ENCODE measurements around the gene CNTD1.

Gene CNTD1

DNA sequence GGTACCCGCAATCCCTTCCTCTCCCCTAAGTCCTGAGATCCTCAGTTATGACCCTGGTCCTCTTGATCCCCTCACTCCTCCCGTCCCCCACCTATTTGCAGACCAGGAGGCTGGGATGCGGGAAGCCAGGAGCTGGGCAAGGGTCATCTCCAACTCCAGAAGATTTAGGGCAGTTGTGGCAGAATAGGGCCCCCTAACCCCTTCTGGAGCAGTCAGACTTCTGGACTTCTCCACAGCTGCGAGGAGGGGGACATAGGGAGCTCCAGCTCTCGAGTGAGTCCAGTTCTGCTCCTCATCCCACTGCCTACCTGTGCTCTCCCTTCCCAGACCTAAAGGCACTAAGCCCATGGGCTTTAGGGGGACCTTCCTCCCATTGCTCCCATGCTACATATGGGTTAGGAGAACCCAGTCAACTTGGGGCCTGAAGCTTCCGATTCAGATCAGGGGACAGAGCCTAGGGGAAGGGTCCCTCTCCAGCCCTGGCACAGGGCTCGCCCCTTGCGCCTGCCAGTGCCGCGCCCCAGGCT is 17.0 kb upstream of the CNTD1 start:
- TF ChIP-seq FOXP2 (optimal IDR thresholded peaks at IDR 0.05; ENCODE audit: borderline replicate concordance, extremely low read depth, extremely low read length, insufficient read depth) (no peak), TAF1 (IDR thresholded peaks at IDR 0.05; ENCODE audit: borderline replicate concordance, insufficient read depth, low read length) (no peak), POLR2AphosphoS5 (IDR thresholded peaks at IDR 0.05; ENCODE audit: low read depth, low read length) (no peak), SIN3A (IDR thresholded peaks at IDR 0.05; ENCODE audit: borderline replicate concordance, insufficient read depth, low read length) (no peak)
- TF ChIP-seq, protein P1, sequence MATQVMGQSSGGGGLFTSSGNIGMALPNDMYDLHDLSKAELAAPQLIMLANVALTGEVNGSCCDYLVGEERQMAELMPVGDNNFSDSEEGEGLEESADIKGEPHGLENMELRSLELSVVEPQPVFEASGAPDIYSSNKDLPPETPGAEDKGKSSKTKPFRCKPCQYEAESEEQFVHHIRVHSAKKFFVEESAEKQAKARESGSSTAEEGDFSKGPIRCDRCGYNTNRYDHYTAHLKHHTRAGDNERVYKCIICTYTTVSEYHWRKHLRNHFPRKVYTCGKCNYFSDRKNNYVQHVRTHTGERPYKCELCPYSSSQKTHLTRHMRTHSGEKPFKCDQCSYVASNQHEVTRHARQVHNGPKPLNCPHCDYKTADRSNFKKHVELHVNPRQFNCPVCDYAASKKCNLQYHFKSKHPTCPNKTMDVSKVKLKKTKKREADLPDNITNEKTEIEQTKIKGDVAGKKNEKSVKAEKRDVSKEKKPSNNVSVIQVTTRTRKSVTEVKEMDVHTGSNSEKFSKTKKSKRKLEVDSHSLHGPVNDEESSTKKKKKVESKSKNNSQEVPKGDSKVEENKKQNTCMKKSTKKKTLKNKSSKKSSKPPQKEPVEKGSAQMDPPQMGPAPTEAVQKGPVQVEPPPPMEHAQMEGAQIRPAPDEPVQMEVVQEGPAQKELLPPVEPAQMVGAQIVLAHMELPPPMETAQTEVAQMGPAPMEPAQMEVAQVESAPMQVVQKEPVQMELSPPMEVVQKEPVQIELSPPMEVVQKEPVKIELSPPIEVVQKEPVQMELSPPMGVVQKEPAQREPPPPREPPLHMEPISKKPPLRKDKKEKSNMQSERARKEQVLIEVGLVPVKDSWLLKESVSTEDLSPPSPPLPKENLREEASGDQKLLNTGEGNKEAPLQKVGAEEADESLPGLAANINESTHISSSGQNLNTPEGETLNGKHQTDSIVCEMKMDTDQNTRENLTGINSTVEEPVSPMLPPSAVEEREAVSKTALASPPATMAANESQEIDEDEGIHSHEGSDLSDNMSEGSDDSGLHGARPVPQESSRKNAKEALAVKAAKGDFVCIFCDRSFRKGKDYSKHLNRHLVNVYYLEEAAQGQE (IDR thresholded peaks at IDR 0.05; ENCODE audit: insufficient read depth in 1 of 2, low read depth in 2 of 2, low read length in 2 of 2) = no peak

DNA sequence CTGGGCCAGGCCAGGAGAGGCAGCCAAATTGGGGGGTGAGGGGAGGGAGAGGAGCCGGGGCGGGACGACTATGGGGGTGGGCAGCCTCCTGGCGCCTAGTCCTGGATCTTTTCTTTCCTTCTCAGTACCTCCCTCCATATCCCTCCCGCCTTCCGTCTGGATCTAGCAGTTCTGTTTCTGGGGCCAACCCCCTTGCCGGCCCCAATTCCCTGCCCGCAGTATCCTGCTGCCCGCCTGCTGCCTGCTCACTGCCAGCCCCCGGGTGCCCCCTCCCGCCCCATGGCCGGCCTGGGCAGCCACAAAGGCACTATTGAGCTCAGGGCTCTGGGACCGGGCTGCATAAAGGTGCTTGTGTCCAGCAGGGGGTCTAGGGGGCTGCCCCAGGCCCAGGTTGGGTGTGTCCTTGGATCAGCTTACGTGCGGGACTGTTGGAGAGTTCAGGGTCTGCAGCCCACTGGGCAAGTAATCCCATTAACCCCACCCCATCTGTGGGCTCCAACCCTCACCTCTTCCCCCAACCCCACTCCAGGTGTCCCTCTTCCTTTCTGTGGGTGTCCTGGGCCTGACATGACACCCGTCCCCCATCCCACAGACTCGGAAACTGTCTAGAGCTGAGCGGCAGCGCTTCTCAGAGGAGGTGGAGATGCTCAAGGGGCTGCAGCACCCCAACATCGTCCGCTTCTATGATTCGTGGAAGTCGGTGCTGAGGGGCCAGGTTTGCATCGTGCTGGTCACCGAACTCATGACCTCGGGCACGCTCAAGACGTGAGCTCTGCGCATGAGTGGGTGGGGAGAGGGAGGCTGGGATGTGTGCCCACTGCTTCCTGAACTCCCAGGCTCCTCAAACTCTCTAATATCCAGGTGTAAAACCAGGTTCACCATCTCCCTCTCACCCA is 16.2 kb upstream of the CNTD1 start:
- no peak for TF ChIP-seq FOXP2 (optimal IDR thresholded peaks at IDR 0.05; ENCODE audit: borderline replicate concordance, extremely low read depth, extremely low read length, insufficient read depth)
- no peak for TF ChIP-seq SIN3A (IDR thresholded peaks at IDR 0.05; ENCODE audit: borderline replicate concordance, insufficient read depth, low read length)
- no peak for TF ChIP-seq POLR2AphosphoS5 (IDR thresholded peaks at IDR 0.05; ENCODE audit: low read depth, low read length)
- TF ChIP-seq TAF1 (IDR thresholded peaks at IDR 0.05; ENCODE audit: borderline replicate concordance, insufficient read depth, low read length) = no peak
- TF ChIP-seq, protein P1 (IDR thresholded peaks at IDR 0.05; ENCODE audit: insufficient read depth in 1 of 2, low read depth in 2 of 2, low read length in 2 of 2) = no peak

DNA sequence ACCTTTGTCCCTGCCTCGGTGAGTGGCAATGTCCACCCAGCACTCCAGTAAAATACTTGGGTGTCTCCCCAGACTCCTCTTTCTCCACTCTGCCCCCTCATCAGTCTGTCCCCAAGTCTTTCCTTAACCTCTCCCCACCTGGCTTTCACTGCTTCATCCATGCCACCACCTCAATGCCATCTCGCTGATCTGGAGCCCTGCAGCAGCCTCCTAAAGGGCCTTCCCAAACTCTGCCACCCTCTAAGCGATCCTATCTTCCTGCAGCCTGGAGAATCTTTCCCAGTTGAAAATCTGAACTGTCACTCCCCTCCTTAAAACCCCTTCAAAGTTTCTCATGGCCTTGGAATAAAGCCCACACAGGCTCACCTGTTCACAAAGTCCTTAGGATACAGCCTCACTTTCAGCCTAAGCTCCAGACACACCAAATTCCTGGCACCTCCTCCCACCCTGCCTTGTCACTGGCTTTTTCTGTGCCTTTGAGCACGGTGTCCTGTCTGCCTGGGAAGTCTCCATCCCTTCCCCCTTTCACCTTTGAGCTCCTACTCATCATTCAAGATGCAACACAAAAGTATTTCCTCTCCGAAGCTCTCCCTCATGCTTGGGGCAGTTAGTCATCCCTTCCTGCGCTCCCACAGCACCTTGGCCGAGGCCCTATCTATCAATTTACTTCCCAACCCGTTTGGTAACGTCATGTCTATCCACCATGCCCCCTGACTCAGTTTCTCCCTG is 15.4 kb upstream of the CNTD1 start:
- TF ChIP-seq, protein P1 (IDR thresholded peaks at IDR 0.05; ENCODE audit: insufficient read depth in 1 of 2, low read depth in 2 of 2, low read length in 2 of 2) = no peak
- TF ChIP-seq SIN3A (IDR thresholded peaks at IDR 0.05; ENCODE audit: borderline replicate concordance, insufficient read depth, low read length) (no peak), TAF1 (IDR thresholded peaks at IDR 0.05; ENCODE audit: borderline replicate concordance, insufficient read depth, low read length) (no peak), FOXP2 (optimal IDR thresholded peaks at IDR 0.05; ENCODE audit: borderline replicate concordance, extremely low read depth, extremely low read length, insufficient read depth) (no peak), POLR2AphosphoS5 (IDR thresholded peaks at IDR 0.05; ENCODE audit: low read depth, low read length) (no peak)

DNA sequence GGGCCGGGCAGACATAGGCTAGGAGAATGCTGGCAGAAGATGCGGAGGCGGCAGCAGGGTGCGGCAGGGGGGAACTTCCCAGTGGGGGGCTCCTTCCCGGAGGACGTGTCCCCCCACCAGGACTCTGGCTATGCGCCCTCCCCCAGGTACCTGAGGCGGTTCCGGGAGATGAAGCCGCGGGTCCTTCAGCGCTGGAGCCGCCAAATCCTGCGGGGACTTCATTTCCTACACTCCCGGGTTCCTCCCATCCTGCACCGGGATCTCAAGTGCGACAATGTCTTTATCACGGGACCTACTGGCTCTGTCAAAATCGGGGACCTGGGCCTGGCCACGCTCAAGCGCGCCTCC is 14.9 kb upstream of the CNTD1 start:
- TF ChIP-seq TAF1 (IDR thresholded peaks at IDR 0.05; ENCODE audit: borderline replicate concordance, insufficient read depth, low read length) = no peak
- TF ChIP-seq FOXP2 (optimal IDR thresholded peaks at IDR 0.05; ENCODE audit: borderline replicate concordance, extremely low read depth, extremely low read length, insufficient read depth) = no peak
- TF ChIP-seq, protein P1 (IDR thresholded peaks at IDR 0.05; ENCODE audit: insufficient read depth in 1 of 2, low read depth in 2 of 2, low read length in 2 of 2) = no peak
- TF ChIP-seq SIN3A (IDR thresholded peaks at IDR 0.05; ENCODE audit: borderline replicate concordance, insufficient read depth, low read length) = no peak
- no peak for TF ChIP-seq POLR2AphosphoS5 (IDR thresholded peaks at IDR 0.05; ENCODE audit: low read depth, low read length)
